ENCODE data around the gene EPM2A.

Gene EPM2A

DNA sequence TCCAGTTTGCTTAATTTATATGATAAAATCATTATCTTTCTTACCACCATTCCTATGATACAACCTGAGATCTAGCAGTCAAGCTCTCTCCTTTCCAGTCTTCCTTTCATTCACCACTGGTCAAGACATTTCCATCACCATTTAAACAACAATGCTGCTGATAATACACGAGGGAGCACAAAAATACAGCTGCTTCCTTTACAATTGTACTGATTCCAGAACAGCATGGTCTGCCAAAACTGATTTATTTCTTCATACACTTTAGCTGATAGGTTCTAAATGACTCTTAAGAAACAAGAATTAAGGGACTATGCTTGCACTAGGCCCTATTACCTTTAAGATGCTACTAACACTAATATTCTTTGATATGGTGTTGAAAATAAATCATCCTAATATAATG, 65.0 kb downstream of the EPM2A start:
- no peak for DNase-seq

DNA sequence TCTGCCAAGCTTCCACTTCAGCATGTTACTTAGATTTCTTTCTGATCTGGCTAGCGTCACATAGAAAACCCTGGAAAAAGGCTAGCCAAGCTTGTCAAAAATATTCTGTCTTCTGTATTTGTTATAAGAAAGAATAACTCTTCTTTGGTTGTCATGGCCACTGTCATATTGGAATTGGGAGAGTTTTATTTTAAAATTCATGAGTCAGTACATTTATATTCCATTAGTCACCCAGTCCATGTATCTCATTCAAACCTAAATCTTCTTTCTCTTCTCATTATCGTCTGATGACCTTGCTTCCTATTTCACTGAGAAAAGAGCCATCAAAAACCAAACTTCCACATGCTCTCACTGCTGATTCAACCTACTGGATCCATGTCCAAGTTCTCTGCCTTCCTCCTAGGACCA, 65.7 kb downstream of the EPM2A start:
- DNase-seq: peak; percentile 82

DNA sequence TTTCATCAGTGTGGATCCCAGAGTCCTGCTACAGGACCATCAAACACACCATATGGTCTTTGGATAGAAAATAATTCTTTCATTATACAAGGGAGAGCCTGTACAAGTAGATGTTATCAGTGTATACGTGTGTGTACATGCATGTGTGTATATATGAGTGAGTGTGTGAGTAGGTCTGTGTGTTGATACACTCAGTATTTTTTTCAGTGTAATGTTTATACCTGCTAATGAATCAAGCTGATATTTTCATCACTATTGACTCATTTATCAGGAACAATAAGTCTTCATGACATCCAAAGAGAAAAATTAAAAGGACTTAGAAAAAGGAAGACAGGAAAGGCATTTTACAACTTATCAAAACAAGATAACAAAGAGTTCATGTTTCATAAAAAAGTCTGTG, 66.5 kb downstream of the EPM2A start:
- DNase-seq: no peak

DNA sequence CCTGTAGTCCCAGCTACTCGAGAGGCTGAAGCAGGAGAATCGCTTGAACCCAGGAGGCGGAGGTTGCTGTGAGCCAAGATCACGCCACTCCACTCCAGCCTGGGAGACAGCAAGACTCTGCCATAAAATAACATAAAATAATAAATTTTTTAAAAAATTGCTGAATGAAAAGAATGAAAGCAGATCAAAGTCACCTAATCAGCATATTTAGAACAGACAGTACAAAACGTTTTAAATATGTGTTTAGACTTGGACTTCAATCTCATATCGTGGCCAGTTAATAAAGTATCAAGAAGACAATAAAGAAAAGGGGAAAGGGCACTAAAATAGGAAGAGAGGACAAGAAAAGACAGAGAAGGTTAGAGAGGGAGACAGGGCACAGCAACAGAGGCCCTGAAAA, 74.6 kb downstream of the EPM2A start:
- no peak for DNase-seq

DNA sequence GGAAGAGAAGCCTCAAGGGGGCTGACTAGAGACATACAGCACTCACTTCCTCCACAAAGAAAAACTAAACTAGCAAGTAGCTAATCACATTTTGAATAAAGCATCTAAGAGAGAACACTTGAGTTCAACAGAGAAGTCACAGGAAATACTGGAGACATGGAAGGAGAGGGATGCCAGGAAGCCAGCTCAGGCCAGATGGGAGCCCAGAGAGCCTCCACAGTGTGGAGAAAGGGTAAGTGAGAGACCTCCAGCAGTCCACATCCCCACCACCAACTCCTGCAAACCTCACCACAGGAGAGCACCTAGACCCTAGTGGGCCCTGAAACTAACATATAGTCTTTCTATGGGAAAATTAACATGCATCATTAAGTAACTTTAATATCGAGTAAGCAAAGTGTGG, 79.2 kb downstream of the EPM2A start:
- DNase-seq: no peak

DNA sequence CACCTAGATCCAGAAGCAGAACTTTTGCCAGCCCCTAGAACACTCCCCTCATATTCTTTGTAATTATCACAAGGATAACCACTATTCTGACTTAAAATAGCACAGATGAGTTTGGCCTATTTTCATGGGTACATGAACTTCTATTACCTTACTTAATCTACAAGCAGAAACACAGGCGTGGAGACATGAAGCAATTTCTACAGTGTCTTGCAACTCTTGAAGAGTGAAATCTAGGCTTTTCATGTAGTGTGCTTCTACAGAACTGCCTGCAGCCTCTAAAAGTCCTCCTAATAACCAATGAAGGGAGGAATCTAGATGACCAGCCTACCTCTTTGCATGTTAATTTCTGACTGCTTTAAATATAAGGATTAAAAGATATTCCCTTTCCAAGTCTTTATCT, 82.7 kb downstream of the EPM2A start:
- no peak for DNase-seq

DNA sequence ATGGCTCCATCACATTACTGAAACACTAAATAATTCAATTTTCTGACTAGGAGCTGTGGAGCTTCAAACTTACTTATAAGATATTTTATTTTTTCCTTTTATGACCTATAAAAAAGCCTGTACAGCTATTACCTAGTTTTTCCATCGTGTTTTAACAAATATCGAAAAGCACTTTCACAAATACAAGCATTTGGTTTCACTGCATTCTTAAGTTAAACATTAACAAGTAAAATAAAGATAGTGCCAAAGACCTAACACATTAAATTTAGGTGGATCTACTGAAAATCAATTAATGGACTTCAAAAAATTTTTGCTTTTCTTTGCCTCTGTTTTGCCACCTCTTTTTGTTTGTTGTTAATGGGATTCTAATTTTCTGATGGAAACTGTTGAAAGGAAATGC, 83.3 kb downstream of the EPM2A start:
- DNase-seq: no peak

DNA sequence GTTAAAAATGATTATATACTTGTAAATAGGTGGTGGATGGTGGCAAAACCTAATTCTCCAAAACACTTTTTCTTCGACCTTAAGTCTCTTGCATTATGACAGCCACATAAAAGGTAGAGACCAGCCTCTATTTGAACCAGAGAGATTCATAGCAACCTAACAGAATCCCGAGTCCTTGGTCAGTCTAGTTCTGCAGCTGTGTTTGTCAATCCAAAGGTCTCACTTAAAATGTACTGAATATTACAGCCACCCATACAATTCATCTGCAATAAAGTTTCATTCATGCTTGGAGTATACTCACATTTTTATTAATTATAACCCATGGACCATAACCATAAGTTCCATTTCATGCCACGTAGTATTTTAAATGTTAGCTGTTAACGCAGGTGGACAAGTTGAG, 87.2 kb downstream of the EPM2A start:
- DNase-seq: no peak

DNA sequence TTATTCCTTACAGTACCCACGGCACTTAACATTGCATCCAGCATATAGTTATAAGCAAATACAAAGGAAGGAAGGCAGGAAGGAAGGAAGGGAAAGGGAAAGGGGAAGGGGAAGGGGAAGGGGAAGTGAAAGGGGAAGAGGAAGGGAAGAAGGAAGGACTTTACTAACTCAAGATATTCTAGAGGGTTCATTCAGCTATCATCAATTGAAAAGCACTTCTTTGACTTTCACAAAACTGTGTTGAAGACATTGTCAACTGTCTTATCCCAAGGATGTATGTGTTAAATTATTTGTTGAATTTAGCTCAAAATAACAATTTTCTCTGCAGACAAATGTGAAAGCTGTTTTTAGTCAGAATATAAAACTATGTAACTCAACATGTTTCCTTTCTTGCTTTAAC, 87.7 kb downstream of the EPM2A start:
- DNase-seq: no peak

DNA sequence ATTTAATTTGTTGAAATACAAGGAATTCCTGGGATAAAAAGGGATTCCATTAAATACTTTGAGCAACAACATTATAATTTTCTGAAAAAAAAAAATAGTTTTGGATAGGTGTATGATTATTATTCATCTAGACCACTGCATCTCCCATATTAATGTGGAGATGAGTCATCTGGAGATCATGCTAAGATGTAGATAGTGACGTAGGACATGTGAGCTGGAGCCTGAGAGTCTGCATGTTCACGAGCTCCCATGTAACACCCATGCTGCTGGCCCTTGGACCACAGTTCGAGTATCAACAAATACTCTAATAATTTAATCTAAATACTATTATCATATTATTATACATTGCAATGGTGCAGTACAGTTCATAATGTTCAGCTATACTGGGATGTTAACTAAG, 91.6 kb downstream of the EPM2A start:
- DNase-seq: peak; percentile 14

DNA sequence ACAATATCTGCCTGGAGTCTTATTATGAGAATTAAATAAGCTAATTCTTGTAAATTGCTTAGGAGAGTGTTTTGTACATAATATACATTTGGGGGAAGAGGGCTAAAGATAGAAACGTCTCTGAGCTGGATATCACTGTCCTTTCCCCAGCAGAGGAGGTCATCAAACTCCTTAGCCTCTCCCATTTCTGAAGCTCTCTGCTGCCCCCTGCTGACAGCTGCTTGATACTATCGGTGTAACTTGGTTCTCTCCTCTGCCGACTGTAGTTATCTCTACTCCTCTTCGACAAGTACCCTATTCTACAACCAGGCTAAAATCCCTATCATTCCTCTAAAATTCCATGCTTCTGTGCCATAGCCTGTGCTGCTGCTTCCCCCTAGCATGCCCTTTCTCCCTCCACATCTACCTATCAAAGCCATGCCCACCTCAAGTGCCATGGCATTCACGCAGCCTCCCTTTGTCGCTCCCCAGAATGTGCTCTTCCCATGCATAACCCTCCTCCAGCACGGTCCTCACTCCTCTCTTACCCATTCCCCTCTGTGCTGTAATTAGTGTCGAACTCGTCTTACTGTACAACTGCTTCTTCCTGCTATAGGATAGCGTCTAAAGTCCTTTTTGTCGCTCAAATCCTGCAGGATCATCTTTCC, 101.2 kb downstream of the EPM2A start:
- peak; percentile 71 for DNase-seq

DNA sequence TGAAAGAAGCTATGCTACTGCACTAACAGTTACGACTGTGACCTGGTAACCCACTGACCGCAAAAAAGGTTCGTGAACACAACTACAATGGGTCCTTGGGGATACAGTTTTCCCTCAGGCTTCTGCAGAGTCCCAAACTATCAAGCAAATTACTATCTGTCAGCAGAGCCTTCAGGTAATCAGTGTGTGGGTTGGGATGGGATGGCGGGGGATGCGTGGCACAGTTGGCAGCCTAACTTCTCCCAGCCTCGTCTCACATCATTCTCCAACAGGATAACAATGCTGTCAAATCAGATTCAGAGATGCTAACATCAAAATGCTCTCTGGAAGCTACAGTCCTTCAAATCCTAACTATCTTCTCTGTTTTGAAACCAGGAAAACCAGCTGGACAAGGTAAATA, 102.3 kb downstream of the EPM2A start:
- DNase-seq: no peak

DNA sequence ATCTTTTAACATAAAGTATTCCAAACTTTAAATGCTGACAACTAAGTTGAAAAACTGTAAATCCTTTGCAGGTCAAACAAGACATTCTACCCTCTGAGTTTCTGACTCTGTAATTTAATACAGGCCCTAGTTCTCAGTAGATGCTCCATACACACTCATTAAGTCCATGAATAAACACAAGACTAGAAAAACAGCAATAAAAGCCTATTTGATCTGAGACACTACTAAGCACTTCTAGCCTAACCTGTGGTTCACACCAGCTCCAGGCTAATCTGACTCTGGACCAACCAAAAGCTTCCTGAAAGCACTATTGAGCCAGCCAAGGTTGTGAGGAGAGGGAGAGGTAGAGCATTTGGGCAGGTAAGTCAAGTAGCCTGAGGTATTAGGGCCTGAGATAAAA, 103.9 kb downstream of the EPM2A start:
- no peak for DNase-seq

DNA sequence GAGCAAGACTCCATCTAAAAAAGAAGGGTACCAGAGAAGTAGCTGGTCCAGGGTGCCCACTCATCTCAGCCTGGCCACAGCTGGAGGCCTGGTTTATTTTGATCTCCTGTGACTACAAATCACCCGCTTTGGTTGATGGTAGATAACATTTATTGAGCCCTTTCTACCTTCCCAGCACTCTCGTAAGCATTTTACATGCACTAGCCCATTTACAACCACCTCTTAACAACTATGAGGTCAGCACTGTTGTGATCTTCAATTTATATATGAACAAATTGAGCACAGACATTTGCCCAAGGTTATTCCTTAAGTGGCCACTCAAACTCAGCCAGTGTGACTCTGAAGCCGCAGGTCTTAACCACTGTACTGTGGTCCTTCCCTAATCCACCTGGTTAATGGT, 104.7 kb downstream of the EPM2A start:
- DNase-seq: no peak

DNA sequence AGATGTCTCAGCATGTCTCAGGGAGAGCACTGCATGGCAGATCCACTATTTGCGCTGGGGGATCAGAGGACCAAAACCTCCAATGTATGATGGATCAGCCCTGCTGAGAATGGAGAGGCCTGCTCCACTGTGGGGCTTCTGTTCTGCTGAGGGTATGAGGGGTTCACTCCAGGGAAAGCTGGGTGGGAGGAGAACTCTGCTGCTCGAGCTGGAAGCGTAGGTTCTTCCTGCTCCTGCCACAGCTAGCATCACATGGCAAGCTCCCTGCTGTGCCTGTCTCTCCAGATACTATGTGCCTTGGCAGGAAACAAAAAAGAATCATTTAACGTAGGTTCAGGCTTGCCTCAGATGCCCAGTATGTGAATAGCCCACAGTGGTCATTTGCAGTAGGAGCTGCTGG, 105.8 kb downstream of the EPM2A start:
- DNase-seq: no peak

DNA sequence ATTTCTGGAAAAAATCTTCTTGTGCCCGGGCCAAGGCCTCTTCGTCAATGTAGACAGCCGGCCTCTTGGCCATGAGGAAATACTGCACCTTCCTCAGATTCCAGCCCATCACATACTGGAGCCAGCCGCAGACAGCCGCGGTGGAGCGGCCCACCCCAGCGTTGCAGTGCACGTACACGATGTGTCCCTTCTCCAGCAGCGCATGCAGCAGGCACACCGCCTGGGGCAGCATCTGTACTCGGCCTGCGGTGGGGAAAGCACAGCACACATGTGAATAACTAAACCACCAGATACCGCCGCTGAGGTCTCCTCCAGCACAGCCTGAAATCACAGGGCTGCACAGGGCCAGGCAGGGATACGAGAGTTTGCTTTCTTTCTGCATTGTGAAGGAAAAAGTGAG, 107.9 kb downstream of the EPM2A start:
- DNase-seq: peak; percentile 6

DNA sequence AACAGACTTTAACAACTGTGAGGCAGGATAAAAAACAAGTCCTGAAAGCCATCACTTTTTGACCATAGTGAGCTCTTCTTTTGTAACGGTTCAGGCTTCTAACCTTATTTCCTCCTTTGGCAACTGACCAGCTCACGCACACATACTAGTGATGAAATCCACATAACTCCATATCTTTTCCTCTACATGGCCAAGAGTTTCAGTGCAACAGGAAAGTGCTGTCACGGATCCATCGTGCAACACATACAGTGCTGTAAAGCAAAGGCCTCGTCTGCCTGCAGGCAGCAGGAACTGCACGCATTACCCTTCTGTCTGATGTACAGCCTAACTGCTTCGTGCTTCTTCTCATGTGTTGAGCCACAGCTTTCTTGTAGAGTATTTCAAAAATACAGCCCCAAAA, 108.5 kb downstream of the EPM2A start:
- DNase-seq: peak; percentile 39

DNA sequence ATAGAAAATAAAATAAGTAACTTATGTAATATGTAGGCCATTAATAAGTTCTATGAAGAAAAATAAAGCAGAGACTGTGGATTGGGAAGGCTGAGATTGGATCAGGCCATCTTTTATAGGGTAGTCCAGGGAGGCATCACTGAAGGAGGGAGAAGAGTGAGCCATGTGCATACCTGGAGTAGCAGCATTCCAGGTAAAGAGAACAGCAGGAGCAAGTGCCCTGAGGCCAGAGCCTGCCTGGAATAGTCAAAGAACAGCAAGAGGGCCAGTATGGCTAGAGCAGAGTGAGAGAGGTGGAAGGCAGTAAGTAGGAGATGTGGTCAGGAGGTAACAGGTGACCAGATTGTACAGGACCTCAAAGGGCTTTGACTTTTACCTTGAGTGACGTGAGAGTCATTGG, 112.1 kb downstream of the EPM2A start:
- no peak for DNase-seq

DNA sequence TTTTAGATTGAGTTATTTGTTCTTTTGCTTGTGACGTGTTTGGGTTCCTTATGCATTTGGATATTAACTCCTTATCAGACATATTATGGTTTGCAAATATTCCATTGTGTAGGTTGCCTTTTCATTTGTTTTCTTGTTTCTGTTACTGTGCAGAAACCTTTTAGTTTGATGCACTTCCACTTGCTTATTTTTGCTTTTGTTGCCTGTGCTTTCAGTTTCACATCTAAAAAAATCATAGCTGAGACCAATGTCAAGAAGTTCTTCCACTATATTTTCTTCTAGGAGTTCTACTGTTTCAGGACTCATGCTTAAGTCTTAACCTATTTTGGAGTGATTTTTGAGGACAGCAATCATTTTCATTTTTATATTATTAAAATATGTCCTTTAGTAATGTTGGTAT, 113.5 kb downstream of the EPM2A start:
- DNase-seq: no peak

DNA sequence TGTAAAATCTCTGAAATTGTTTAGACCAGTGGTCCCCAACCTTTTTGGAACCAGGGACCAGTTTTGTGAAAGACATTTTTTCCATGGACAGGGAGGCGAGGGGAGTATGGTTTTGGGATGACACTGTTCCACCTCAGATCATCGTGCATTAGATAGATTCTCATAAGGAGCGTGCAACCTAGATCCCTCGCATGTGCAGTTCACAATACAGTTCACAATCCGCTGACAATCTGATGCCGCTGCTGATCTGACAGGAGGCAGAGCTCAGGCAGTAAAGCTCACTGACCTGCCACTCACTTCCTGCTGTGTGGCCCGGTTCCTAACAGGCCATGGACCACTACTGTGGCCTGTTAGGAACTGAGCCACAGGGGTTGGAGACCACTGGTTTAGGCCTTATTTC, 115.2 kb downstream of the EPM2A start:
- DNase-seq: no peak

DNA sequence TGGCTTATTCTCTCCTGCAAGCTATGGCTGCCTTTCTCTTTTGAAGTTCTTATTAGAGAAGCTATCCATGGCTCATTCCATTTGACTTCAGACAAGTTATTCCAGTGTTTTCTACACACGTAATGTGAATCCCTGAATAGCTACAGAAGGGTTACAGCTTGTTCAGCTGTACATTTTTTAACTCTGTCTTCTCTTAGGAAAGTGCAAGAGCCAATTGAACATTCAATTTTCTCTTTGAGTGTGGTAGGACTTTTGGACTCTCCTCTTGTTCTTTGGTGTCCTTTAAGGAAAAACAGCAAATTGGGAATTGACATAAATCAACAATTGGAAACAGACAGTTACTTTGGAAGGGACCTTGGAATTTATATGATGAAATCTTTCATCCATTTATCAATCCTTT, 125.8 kb downstream of the EPM2A start:
- no peak for DNase-seq

DNA sequence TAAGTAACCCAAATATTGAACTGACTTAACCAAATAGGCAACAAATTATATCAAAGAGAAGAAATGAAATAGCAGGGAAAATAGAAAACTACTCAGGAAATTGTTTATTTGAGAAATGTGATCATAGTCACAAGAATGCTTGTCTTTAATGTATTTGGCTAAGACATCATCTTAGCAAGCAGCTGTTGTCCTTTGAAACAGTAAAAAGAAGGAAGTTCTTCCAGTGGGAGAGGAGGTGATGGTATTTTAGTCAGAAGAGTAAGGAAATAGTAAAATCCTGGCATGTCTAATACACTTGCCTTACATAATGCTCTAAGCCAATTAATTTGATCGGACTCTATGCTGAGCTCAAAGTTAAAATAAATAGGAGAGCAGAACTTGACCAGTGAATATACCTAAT, 126.5 kb downstream of the EPM2A start:
- DNase-seq: no peak

DNA sequence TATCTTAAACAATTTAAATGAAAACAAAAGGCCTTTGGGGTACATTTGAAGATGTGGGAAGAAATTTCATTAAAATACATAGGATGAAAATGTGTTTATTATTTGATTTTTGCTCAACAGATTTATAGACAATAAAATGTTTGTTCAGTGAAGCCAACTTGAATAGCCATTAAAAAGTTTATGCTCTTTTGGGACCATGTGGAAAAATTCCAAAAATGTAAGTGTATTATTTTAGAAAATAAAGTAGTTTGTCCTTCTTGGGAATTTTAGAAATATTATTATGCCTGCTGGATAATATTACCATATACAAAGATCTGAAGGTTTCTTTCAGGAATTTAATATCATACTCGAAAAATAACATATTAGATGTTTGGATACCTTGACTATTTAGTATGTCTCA, 131.3 kb downstream of the EPM2A start:
- DNase-seq: no peak

DNA sequence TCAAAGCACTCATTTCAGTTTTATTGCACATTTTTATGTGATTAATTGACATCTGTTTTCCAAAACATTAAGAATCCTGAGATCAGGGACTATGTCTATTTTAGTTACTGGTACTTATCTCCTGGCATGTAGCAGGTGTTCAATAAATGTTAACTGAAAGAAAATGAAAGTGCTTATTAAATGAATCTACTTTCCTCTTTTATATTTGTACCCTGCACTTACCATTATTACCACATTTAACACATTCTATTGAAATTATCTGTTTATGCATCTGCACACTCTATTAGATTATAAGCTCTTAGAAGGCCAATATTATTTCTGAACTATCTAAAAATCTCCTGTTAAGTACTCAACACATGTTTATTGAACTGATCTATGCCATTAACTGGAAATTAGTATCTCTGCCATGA, 131.9 kb downstream of the EPM2A start:
- no peak for DNase-seq

DNA sequence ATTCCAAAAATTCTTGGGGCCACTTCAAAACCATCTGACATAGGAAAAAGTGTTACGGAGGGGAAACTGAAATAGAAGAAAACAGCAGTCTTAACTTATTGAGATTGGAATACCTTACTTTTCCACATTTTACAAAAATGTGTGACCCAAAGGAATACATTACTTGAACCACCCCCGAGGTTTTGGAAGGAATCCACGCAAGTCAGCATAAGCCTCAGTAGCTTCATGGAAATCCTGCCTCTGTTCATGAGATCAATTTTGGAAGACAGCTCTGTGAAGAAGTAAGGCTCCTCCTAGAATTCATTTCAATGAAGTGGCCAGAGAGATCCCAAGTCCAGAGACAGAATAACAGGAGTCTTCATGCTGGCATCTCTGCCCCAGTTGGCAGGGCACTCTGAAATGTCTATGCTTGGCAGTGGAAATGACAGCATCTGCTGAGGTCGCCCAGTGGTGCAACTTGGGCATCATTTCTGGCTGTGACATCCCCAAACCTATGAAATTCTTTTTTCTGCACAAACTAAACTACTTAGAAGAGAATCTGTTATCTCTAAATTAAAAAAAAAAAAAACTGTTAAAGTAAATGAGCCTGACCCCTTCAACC, 132.5 kb downstream of the EPM2A start:
- no peak for DNase-seq
